NCI-H2196 (cell line): ENCODE results near the gene PACSIN1.
"Not testable (repeated sequence)": the region's sequence is repeated elsewhere in the genome, so short reads cannot be mapped to it uniquely, and the experiment has no call there.

Source experiments
- DNase-seq: peaks from one replicate; lab custom pipeline; 2025; ENCODE audit not compliant: unreplicated experiment; lab: John Stamatoyannopoulos, UW

Gene PACSIN1

GRCh38 chr6:34457742-34458735 is 7.8 kb upstream of the PACSIN1 start:
- no peak for DNase-seq

GRCh38 chr6:34459899-34460593 is 5.8 kb upstream of the PACSIN1 start:
- peak; percentile 17 for DNase-seq

DNA sequence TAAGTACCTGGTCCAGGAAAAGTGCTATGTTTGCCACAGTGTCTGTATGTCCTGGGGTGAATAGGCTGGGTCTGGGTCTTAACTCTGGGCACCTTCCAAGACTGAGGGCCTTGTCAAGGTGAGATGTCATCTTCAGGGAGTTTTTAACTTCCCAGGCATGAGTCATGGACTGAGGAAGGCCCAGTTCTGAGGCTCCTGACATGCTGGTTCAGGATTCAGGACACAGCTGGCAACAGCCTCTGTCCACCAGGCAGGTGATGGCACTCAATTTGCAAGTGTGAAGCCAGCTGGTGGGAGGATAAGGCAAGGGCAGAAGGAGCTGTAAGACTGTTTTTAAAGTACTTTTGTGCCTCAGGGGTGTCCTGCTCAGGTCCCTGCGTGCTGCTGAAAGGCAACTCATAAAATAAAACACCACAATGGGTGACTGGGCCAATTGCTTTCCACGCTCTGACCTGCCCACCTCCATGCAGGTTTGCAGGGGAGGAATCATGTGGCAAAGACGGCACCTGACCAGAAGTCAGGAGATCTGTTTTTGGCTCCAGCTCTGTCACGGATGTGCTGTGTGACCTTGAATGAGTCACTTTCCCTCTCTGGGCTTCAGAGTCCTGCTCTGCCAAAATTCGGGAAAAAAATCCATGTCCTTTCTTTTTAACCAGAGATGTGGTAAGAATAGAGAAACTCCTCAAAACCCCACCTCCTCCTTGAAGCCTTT is 4.9 kb upstream of the PACSIN1 start:
- DNase-seq, result no peak

DNA sequence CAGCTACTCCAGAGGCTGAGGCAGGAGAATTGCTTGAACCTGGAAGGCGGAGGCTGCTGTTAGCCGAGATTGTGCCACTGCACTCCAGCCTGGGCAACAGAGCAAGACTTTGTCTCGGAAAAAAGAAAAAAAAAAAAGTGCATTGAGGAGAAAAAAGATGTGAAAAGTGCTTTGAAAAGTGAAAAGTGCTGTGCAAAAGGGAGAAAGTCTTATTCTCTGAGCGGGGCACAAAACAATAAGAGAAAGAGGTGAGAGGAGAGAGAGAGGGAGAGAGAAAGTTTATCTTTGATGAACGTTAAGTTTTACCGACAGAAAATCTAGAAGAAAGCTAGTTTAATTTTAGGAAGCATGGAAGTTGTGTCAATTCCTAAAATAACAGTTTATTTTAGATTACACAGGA is 3.9 kb upstream of the PACSIN1 start:
- DNase-seq, result no peak

- peak; percentile 63 for DNase-seq
Observed at GRCh38 chr6:34462551-34462971, 3.3 kb upstream of the PACSIN1 start.

GRCh38 chr6:34463299-34463698 is 2.6 kb upstream of the PACSIN1 start:
- no peak for DNase-seq

DNA sequence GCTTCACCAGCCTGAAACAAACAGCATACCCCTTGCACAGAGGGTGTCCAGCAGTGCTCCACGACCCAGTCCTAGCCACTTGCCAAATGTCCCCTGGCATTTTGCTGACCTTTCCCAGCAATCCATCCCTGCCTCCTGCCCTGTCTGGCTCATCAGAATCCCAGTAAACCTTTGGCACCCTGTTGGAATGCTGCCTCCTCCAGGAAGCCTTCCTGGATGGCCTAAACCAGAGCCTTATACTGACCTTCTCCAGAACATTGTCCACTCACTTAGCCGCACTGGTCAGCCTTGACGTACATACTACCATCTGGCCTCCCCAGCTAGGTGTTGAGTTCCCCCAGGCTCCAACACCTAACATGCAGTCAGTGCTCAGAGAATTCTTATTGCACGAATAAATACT is 2.0 kb upstream of the PACSIN1 start:
- no peak for DNase-seq

GRCh38 chr6:34466242-34467185 is 638 bp downstream of the PACSIN1 start:
- DNase-seq, result no peak

DNA sequence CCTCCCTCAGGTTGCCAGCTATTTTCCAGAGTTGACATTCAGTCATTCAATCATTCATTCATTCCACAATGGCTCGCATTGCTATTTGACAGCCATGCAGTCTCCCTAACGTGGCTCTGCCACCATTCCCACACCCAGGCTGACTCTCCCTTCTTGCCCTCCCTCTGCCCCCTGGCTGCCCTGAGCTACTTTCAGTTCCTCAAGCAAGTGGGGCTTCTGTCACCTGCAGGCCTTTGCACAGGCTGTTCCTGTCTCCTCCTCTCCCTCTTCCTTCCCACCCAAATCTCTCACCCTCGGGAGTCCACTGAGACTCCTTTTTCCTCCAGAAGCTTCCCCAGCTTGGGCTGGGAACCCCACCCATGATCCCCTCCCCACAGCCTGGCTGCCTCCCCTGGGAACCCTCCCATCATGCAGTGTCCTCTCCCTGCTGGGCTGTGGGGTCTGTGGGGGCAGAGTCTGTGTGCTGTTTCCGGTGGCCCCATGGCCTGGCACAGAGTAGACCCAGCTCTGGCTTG is 2.6 kb downstream of the PACSIN1 start:
- DNase-seq, result no peak

- DNase-seq, result no peak
Observed at GRCh38 chr6:34469499-34469898, 3.6 kb downstream of the PACSIN1 start.

DNA sequence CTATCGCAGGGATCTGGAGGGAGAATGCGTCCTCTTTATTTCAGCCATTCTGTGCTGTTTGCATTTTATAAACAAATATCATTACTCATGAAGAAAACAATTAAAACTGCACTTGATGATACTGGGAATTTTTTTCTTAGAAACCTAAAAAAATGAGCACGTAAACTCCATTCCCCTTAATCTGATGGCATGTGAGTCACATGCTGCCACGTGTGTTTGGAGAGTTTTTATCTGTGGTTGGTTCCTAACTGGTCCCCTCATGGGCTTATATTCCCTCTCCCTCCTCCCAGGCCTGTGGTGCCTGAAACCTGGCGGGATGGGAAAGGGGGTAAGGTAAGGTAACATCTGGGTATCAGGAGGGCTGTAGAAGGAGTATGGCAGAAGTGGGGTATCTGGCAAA is 6.5 kb downstream of the PACSIN1 start:
- no peak for DNase-seq

GRCh38 chr6:34473967-34474366 is 8.1 kb downstream of the PACSIN1 start:
- no peak for DNase-seq

GRCh38 chr6:34474754-34475153 is 8.9 kb downstream of the PACSIN1 start:
- DNase-seq, result no peak

GRCh38 chr6:34475238-34475682 is 9.4 kb downstream of the PACSIN1 start:
- no peak for DNase-seq

DNA sequence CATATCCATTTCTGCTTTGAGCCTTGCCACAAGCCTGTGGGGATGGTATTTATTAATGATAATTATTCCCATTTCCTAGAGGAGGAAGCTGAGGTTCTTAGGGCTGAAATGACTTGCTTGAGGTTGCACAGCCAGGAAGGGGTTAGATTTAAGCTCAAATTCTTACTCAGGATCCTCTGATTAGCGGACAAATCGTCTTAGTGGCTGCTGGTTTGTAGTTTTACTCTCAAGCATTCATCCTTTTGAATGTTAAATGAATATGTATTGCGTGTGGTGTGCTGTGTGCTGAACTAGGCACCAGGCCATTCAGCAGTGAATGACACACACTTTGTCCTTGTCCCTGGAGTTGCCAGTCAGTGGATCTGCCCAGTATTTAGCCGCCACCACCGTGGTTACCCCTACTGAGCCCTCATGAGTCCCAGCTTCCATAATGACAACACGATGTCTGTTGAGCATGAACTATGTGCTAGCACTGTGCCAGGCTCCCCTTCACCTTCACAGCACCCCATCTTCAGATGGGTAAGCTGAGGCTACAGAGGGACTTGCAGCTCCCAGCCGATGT is 10.0 kb downstream of the PACSIN1 start:
- no peak for DNase-seq

DNA sequence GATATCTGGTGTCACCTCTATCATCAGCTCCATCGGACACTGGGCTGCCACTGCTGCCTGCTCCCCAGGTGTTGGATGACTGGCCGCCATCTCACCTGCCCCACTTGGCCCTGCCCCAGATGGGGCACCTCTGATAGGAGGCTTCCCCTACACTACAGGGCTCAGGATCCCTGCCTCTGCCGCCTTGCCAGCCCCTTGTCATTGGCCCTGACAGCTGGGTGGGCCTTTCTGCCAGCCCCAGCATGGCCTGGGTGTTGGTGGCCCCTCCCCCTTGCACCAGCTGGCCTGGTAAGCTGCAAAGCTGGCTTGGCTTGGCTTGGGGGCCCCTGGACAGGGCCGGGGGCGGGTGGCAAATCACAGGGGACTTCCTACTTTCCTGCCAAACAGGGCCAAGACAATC is 10.6 kb downstream of the PACSIN1 start:
- no peak for DNase-seq

DNA sequence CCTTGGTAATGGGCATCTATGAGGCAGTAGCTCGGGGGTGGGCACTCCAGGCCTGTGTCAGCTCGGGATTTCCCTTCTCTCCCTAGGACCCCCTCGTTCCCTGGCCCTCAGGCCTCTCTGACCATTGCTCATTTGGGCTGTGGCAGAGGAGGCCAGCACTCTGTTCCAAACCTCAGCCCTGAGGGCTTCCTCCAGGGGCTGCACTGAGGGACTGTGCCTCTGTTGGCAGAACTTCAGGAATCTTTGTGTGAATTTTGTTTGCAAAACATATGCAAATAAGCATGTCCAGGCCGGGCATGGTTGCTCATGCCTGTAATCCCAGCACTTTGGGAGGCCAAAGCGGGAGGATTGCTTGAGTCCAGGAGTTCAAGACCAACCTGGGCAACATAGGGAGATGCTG is 11.0 kb downstream of the PACSIN1 start:
- DNase-seq, result no peak

DNA sequence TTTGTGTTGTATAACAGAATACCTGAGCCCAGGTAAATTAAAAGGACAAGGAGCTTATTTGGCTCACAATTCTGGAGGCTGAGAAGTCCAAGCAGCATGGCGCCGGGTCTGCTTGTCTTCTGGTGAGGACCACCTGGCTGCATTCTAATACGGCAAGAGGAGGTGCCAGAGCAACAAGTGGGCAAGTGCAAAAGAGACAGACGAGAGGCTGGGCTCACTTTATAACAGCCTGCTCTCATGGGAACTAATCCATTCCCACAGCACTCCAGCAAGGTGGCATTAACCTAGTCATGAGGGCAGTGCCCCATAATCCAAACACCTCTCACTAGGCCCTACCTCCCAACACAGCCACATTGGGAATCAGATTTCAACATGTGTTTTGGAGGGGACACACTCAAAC is 12.9 kb downstream of the PACSIN1 start:
- no peak for DNase-seq

DNA sequence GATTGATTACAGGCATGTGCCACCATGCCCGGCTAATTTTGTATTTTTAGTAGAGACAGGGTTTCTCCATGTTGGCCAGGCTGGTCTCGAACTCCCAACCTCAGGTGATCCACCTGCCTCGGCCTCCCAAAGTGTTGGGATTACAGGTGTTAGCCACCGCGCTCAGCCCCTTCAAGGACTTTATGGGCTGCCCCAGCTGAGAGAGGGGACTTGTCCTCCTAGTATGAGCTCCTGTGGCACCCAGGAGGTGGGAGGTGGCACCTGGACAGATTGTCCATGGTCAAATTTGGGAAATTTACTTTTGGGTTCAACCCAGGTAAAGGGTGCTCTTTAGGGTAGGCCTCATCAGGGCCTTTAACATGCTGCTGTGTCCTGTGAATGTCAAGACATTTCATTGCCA is 17.9 kb downstream of the PACSIN1 start:
- not testable (repeated sequence) for DNase-seq

- DNase-seq, result no peak
Observed at GRCh38 chr6:34484391-34484790, 18.5 kb downstream of the PACSIN1 start.
